ENCODE results near the gene KCNAB2.

The KCNAB2 gene

DNA sequence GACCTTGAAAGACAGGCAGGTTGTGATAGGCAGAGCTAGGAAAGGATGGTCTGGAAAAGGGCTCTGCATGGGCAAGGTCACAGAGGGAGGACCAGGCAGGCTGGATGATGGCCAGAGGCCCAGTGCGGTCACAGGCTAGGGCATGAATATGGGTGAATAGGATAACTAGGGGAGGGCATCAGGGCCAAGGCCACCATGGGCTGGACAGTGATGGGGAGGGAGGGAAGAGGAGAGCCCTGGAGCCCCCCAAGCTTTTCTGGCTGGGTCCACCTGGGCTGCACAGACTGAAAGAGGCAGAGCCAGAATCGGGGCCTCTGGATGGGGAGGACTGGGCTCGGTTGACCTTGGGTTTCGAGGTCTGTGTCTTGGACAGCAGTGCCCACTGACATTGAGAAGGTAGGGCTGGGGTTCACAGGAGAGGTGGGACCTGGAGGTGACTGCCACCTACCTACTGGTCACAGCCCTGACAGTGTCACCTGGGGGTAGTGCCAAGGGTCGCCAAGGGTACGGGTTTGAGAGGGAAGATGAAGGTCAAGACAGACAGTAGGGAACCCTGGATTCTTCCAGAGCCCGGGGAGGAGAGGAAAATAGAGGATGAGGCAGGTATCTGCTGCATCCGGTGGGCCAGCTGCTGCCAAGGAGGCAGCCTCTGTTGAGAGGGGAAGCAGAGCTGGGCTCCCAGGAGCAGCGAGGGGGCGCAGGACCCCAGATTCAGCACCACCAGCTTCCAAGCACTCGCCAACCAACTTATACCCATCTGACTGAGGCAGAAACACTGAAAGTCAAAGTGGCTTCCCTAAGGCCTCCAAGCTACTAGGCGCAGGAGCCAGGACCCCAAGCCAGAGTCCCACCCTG, 47.4 kb upstream of the KCNAB2 start:
- Histone ChIP-seq H3K4me3 (replicated peaks; ENCODE audit: insufficient read depth, low read length) (no peak overlapping the region), H3K27me3 (ENCODE audit: insufficient read depth, poor library complexity, severe bottlenecking) (no peaks in the 10 kb centered on the region), H3K27ac (replicated peaks) (no peak overlapping the region)
- TF ChIP-seq, protein P1, sequence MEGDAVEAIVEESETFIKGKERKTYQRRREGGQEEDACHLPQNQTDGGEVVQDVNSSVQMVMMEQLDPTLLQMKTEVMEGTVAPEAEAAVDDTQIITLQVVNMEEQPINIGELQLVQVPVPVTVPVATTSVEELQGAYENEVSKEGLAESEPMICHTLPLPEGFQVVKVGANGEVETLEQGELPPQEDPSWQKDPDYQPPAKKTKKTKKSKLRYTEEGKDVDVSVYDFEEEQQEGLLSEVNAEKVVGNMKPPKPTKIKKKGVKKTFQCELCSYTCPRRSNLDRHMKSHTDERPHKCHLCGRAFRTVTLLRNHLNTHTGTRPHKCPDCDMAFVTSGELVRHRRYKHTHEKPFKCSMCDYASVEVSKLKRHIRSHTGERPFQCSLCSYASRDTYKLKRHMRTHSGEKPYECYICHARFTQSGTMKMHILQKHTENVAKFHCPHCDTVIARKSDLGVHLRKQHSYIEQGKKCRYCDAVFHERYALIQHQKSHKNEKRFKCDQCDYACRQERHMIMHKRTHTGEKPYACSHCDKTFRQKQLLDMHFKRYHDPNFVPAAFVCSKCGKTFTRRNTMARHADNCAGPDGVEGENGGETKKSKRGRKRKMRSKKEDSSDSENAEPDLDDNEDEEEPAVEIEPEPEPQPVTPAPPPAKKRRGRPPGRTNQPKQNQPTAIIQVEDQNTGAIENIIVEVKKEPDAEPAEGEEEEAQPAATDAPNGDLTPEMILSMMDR (IDR thresholded peaks at IDR 0.05; ENCODE audit: insufficient read depth, low read length): no peak
- TF ChIP-seq GABPA (IDR thresholded peaks at IDR 0.05; ENCODE audit: low read depth): no peak
- TF ChIP-seq, protein P2, sequence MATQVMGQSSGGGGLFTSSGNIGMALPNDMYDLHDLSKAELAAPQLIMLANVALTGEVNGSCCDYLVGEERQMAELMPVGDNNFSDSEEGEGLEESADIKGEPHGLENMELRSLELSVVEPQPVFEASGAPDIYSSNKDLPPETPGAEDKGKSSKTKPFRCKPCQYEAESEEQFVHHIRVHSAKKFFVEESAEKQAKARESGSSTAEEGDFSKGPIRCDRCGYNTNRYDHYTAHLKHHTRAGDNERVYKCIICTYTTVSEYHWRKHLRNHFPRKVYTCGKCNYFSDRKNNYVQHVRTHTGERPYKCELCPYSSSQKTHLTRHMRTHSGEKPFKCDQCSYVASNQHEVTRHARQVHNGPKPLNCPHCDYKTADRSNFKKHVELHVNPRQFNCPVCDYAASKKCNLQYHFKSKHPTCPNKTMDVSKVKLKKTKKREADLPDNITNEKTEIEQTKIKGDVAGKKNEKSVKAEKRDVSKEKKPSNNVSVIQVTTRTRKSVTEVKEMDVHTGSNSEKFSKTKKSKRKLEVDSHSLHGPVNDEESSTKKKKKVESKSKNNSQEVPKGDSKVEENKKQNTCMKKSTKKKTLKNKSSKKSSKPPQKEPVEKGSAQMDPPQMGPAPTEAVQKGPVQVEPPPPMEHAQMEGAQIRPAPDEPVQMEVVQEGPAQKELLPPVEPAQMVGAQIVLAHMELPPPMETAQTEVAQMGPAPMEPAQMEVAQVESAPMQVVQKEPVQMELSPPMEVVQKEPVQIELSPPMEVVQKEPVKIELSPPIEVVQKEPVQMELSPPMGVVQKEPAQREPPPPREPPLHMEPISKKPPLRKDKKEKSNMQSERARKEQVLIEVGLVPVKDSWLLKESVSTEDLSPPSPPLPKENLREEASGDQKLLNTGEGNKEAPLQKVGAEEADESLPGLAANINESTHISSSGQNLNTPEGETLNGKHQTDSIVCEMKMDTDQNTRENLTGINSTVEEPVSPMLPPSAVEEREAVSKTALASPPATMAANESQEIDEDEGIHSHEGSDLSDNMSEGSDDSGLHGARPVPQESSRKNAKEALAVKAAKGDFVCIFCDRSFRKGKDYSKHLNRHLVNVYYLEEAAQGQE (IDR thresholded peaks at IDR 0.05; ENCODE audit: insufficient replicate concordance, low read depth): no peak
- no peak for TF ChIP-seq POLR2AphosphoS5 (IDR thresholded peaks at IDR 0.05; ENCODE audit: low read depth)
- no peak for TF ChIP-seq SPI1 (IDR thresholded peaks at IDR 0.05; ENCODE audit: borderline replicate concordance, low read depth)
- DNase-seq (ENCODE audit: low read depth in 1 of 2, low spot score in 1 of 2): no peak

DNA sequence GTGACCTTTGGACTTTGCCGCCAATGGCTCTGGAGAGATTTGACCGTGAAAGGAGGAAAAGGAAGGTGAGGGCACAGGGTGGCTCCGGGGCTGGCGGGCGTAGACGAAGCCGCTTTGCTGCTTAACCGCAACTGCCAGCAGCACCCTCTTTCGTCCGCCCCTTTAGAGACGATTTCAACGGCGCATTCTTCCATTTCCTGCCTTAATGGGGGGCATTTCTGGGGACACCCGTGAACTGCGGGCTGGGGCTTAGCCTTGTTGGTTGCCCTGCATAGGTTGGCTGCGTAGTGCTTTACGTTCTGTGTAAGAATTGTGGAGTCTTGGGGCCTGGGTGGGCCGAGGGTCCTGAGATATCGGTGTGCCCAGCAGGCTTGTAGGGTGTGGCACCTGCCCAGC, 46.8 kb upstream of the KCNAB2 start:
- no peak overlapping the region for H3K27ac ChIP-seq (replicated peaks)
- no peaks in the 10 kb centered on the region for H3K27me3 ChIP-seq (ENCODE audit: insufficient read depth, poor library complexity, severe bottlenecking)
- TF ChIP-seq, protein P1 (IDR thresholded peaks at IDR 0.05; ENCODE audit: insufficient read depth, low read length): no peak
- TF ChIP-seq, protein P2 (IDR thresholded peaks at IDR 0.05; ENCODE audit: insufficient replicate concordance, low read depth): no peak
- no peak for TF ChIP-seq GABPA (IDR thresholded peaks at IDR 0.05; ENCODE audit: low read depth)
- no peak for TF ChIP-seq SPI1 (IDR thresholded peaks at IDR 0.05; ENCODE audit: borderline replicate concordance, low read depth)
- no peak for TF ChIP-seq POLR2AphosphoS5 (IDR thresholded peaks at IDR 0.05; ENCODE audit: low read depth)
- no peak overlapping the region for H3K4me3 ChIP-seq (replicated peaks; ENCODE audit: insufficient read depth, low read length)
- DNase-seq (ENCODE audit: low read depth in 1 of 2, low spot score in 1 of 2): no peak

DNA sequence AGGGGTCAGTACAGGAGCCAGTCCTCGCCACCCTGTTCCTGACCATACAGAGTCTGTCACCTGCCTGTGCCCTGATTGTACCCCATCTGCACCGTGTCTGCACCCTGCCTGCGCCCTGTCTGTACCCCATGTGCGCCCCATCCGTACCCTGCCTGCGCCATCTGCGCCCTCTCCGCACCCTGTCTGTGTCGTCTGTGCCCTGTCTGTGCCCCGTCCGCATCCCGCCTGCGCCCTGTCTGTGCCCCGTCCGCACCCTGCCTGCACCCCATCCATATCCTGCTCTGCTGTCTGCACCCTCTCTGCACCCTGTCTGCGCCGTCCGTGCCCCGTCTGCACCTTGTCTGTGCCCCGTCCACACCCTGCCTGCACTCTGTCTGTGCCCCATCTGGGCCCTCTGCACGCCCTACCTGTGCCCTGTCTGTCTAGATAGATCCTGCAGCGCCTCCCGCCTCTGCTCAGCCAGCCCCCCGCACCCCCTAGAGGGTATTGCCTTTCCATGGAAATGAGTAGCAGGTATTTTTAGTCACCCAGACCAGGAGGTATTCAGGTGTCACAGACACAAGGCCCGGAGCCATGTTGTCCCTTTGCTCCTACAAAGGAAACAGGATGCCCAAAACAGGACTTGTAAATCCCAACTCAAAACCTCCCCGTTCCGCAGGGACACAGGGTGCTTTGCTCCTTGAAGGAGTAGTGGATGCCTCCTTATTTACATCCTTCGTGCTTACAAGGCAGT, 45.8 kb upstream of the KCNAB2 start:
- TF ChIP-seq SPI1 (IDR thresholded peaks at IDR 0.05; ENCODE audit: borderline replicate concordance, low read depth): no peak
- TF ChIP-seq, protein P1 (IDR thresholded peaks at IDR 0.05; ENCODE audit: insufficient read depth, low read length): no peak
- no peak for TF ChIP-seq GABPA (IDR thresholded peaks at IDR 0.05; ENCODE audit: low read depth)
- TF ChIP-seq, protein P2 (IDR thresholded peaks at IDR 0.05; ENCODE audit: insufficient replicate concordance, low read depth): no peak
- TF ChIP-seq POLR2AphosphoS5 (IDR thresholded peaks at IDR 0.05; ENCODE audit: low read depth): no peak
- Histone ChIP-seq H3K4me3 (replicated peaks; ENCODE audit: insufficient read depth, low read length) (no peak overlapping the region), H3K27ac (replicated peaks) (no peak overlapping the region), H3K27me3 (ENCODE audit: insufficient read depth, poor library complexity, severe bottlenecking) (no peaks in the 10 kb centered on the region)
- no peak for DNase-seq (ENCODE audit: low read depth in 1 of 2, low spot score in 1 of 2)

Measured in HL-60 (cell line).